ENCODE measurements around the gene FLOT1. TPM values are rescaled to one million over a fixed set of nuclear protein-coding genes. Genes with fewer than 3 reads are reported as not detected.

Gene FLOT1
- total and polyA plus RNA-seq, 2 donors from 2014 or later = 227 to 317 TPM

- no peak overlapping the region for H3K27ac ChIP-seq (ENCODE audit: low read depth in 2 of 2, low read length in 2 of 2)
- DNase-seq (no peak), FAIRE-seq (no peak)
- no peak overlapping the region for H3K4me3 ChIP-seq (ENCODE audit: low read length in 3 of 3)
- H3K9me3 ChIP-seq (ENCODE audit: control insufficient read depth in 2 of 3, insufficient read depth in 1 of 3, low read length in 3 of 3) = no peaks in the 10 kb centered on the region
- H3K36me3 ChIP-seq (ENCODE audit: control insufficient read depth in 2 of 3, insufficient read depth in 3 of 3, low read length in 3 of 3) = no peaks in the 10 kb centered on the region
- H3K4me1 ChIP-seq (ENCODE audit: control insufficient read depth in 2 of 3, insufficient read depth in 2 of 3, low read depth in 1 of 3, low read length in 3 of 3) = peaks cover 0 to 12% (median 11%) of the 10 kb centered on the region in 3 donors
- H3K27me3 ChIP-seq (ENCODE audit: control insufficient read depth, insufficient read depth, low read length) = no peaks in the 10 kb centered on the region
- H3K9ac ChIP-seq (ENCODE audit: low read length in 3 of 3) = no peak overlapping the region
- intact Hi-C loops (cut with DNase I) = no loop called here
- TF ChIP-seq CTCF (IDR thresholded peaks at IDR 0.05; ENCODE audit: borderline replicate concordance, extremely low read depth, insufficient read depth) = no peak
These were observed 28.1 kb upstream of the FLOT1 start for GRCh38 chr6:30770592-30770991.

GRCh38 chr6:30769853-30770524 lies 27.5 kb upstream of the FLOT1 start:
- intact Hi-C loops (cut with DNase I) = no loop called here
- Histone ChIP-seq H3K36me3 (ENCODE audit: control insufficient read depth in 2 of 3, insufficient read depth in 3 of 3, low read length in 3 of 3) (no peaks in the 10 kb centered on the region), H3K9me3 (ENCODE audit: control insufficient read depth in 2 of 3, insufficient read depth in 1 of 3, low read length in 3 of 3) (no peaks in the 10 kb centered on the region), H3K4me3 (ENCODE audit: low read length in 3 of 3) (no peak overlapping the region), H3K27me3 (ENCODE audit: control insufficient read depth, insufficient read depth, low read length) (no peaks in the 10 kb centered on the region), H3K4me1 (ENCODE audit: control insufficient read depth in 2 of 3, insufficient read depth in 2 of 3, low read depth in 1 of 3, low read length in 3 of 3) (peaks cover 0 to 12% (median 11%) of the 10 kb centered on the region in 3 donors), H3K9ac (ENCODE audit: low read length in 3 of 3) (peak overlapping the region in 1 of 3 donors; percentile 53), H3K27ac (ENCODE audit: low read depth in 2 of 2, low read length in 2 of 2) (peak overlapping the region; percentile 36 to 63)
- DNase-seq (no peak), FAIRE-seq (no peak)
- no peak for TF ChIP-seq CTCF (IDR thresholded peaks at IDR 0.05; ENCODE audit: borderline replicate concordance, extremely low read depth, insufficient read depth)

- TF ChIP-seq CTCF (IDR thresholded peaks at IDR 0.05; ENCODE audit: borderline replicate concordance, extremely low read depth, insufficient read depth) = no peak
- no peak overlapping the region for H3K4me3 ChIP-seq (ENCODE audit: low read length in 3 of 3)
- peak in 3 of 5 donors; percentile 62 to 91 (median 66) for DNase-seq
- peaks cover 0 to 16% (median 13%) of the 10 kb centered on the region in 3 donors for H3K4me1 ChIP-seq (ENCODE audit: control insufficient read depth in 2 of 3, insufficient read depth in 2 of 3, low read depth in 1 of 3, low read length in 3 of 3)
- no peaks in the 10 kb centered on the region for H3K9me3 ChIP-seq (ENCODE audit: control insufficient read depth in 2 of 3, insufficient read depth in 1 of 3, low read length in 3 of 3)
- H3K27ac ChIP-seq (ENCODE audit: low read depth in 2 of 2, low read length in 2 of 2) = peak overlapping the region; percentile 22 to 65
- H3K36me3 ChIP-seq (ENCODE audit: control insufficient read depth in 2 of 3, insufficient read depth in 3 of 3, low read length in 3 of 3) = no peaks in the 10 kb centered on the region
- intact Hi-C loops (cut with DNase I) = no loop called here
- no peak overlapping the region for H3K9ac ChIP-seq (ENCODE audit: low read length in 3 of 3)
- FAIRE-seq = no peak
- no peaks in the 10 kb centered on the region for H3K27me3 ChIP-seq (ENCODE audit: control insufficient read depth, insufficient read depth, low read length)
These were observed 26.8 kb upstream of the FLOT1 start for GRCh38 chr6:30769088-30769852.

Data from kidney (tissue), 14 donors.